Natural killer cell (primary cell): ENCODE measurements around the gene MAP3K15. TPM values are rescaled to one million over a fixed set of nuclear protein-coding genes. Genes with fewer than 3 reads are reported as not detected.

ENCODE experiments used
- ATAC-seq, 3 donors: fragments of 150-1000 bp in 2 of 3; fragments of 200-7000 bp in 1 of 3; cut with Tn5 transposase; 1 replicate in 1 of 3; 2 replicates in 2 of 3; pipeline ENCODE4 v1.10.0; 2021; ENCODE audit warnings: mild to moderate bottlenecking in 2 of 3, moderate library complexity in 2 of 3
- DNase-seq, 2 donors: peaks; one replicate each; pipeline versions ENCODE4 v3.0.0 to v3.0.0-alpha.2; 2013 to 2021; ENCODE audit warnings: mixed read lengths in 1 of 2
- H3K27ac ChIP-seq: one replicate; pipeline ENCODE4 v1.5.1; 2013; ENCODE audit warnings: mild to moderate bottlenecking, low read length
- H3K27me3 ChIP-seq: one replicate; pipeline ENCODE4 v1.6.1; 2013; ENCODE audit warnings: low read length; ENCODE audit not compliant: control insufficient read depth, insufficient read depth
- H3K36me3 ChIP-seq: one replicate; pipeline ENCODE4 v1.6.1; 2013; ENCODE audit warnings: low read length; ENCODE audit not compliant: control insufficient read depth, insufficient read depth
- H3K4me1 ChIP-seq: one replicate; pipeline ENCODE4 v1.6.1; 2013; ENCODE audit warnings: low read length; ENCODE audit not compliant: control insufficient read depth, insufficient read depth
- H3K4me3 ChIP-seq: one replicate; pipeline ENCODE4 v1.5.1; 2013; ENCODE audit warnings: low read length
- H3K9me3 ChIP-seq: one replicate; pipeline ENCODE4 v1.6.1; 2013; ENCODE audit warnings: low read length; ENCODE audit not compliant: control insufficient read depth, insufficient read depth
- H3K27ac Mint-ChIP-seq, 2 donors: one replicate each; pipeline ENCODE4 v1.8.0; 2022; ENCODE audit warnings: mild to moderate bottlenecking in 2 of 2, mixed read lengths in 2 of 2, moderate library complexity in 1 of 2
- H3K27me3 Mint-ChIP-seq, 2 donors: one replicate each; pipeline ENCODE4 v1.8.0; 2022; ENCODE audit warnings: low read depth in 2 of 2, mixed read lengths in 2 of 2
- H3K36me3 Mint-ChIP-seq: one replicate; pipeline ENCODE4 v1.8.0; 2022; ENCODE audit warnings: mixed read lengths
- H3K4me1 Mint-ChIP-seq, 2 donors: one replicate each; pipeline ENCODE4 v1.8.0; 2022; ENCODE audit warnings: mixed read lengths in 2 of 2
- H3K4me3 Mint-ChIP-seq: one replicate; pipeline ENCODE4 v1.8.0; 2022; ENCODE audit warnings: mild to moderate bottlenecking, moderate library complexity, mixed read lengths
- H3K9me3 Mint-ChIP-seq, 2 donors: one replicate each; pipeline ENCODE4 v1.8.0; 2022; ENCODE audit warnings: mixed read lengths in 2 of 2
- WGBS: methylation state at CpG from one replicate; pipeline ENCODE4 v1.1.7; 2013; ENCODE audit warnings: missing lambda C conversion rate; ENCODE audit not compliant: insufficient coverage; 5-methylcytosine and 5-hydroxymethylcytosine counted together
- intact Hi-C: fragments of 100-400 bp; cut with micrococcal nuclease; formaldehyde crosslinking; loops from one replicate; pipeline ENCODE4 v1.14.2; 2022
- total RNA-seq, 4 donors: library from RNA; stranded (reverse); fragments of 120-200 nt in 1 of 4; gene quantifications; one replicate each; pipeline versions ENCODE4 v1.2.3 to v1.2.4, GENCODE V29; 2013 to 2022
- TF ChIP-seq, protein P1 (sequence below): fragments of 200-600 bp; IDR thresholded peaks from one replicate; pipeline ENCODE4 v1.8.0; 2022; ENCODE audit warnings: antibody characterized with exemption

Gene MAP3K15, protein sequence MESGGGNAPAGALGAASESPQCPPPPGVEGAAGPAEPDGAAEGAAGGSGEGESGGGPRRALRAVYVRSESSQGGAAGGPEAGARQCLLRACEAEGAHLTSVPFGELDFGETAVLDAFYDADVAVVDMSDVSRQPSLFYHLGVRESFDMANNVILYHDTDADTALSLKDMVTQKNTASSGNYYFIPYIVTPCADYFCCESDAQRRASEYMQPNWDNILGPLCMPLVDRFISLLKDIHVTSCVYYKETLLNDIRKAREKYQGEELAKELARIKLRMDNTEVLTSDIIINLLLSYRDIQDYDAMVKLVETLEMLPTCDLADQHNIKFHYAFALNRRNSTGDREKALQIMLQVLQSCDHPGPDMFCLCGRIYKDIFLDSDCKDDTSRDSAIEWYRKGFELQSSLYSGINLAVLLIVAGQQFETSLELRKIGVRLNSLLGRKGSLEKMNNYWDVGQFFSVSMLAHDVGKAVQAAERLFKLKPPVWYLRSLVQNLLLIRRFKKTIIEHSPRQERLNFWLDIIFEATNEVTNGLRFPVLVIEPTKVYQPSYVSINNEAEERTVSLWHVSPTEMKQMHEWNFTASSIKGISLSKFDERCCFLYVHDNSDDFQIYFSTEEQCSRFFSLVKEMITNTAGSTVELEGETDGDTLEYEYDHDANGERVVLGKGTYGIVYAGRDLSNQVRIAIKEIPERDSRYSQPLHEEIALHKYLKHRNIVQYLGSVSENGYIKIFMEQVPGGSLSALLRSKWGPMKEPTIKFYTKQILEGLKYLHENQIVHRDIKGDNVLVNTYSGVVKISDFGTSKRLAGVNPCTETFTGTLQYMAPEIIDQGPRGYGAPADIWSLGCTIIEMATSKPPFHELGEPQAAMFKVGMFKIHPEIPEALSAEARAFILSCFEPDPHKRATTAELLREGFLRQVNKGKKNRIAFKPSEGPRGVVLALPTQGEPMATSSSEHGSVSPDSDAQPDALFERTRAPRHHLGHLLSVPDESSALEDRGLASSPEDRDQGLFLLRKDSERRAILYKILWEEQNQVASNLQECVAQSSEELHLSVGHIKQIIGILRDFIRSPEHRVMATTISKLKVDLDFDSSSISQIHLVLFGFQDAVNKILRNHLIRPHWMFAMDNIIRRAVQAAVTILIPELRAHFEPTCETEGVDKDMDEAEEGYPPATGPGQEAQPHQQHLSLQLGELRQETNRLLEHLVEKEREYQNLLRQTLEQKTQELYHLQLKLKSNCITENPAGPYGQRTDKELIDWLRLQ (N-terminal part only)
- total RNA-seq, result under 1 TPM in 1 of 3 donors, not detected in 2; 0.18 TPM
- 0.07 TPM for total RNA-seq (2013)

DNA sequence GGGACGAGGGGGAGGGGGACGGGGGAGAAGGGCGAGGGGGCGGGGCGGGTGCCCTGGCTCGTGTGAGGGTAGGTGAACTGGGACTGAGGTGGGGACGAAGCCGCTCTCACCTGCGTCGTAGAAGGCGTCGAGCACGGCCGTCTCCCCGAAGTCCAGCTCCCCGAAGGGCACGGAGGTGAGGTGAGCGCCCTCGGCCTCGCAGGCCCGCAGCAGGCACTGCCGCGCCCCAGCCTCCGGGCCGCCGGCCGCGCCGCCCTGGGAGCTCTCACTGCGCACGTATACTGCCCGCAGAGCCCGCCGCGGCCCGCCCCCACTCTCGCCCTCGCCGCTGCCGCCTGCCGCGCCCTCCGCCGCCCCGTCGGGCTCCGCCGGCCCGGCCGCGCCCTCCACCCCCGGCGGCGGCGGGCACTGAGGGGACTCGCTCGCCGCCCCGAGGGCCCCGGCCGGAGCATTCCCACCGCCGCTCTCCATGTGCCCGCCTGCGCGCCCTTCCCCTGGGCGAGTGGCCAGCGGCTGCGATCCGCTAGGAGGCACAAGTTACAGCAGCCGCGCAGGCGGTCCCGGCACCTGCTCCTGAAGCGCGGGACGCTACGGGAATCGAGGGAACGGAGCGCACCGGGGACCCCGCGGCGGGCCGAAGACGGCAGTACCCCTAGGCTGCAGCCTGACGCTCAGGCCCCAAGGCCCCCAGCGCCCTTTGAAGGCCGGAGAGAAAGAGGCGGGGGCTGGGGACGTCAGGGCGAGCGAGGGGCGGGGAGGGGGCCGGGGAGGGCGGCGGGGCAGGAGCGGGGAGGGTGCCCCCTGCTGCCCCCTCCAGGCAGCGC, at the start of gene MAP3K15:
TSS of gene MAP3K15 (minus strand) at position 718 of the 824 bp plus-strand sequence. CDS start at position 471, 247 bp downstream.
- H3K4me1 Mint-ChIP-seq, result no peaks in the 10 kb centered on the region
- no peak within 1 kb of the TSS for H3K4me3 ChIP-seq
- peaks cover 5% of the 10 kb centered on the region for H3K4me1 ChIP-seq
- H3K27me3 Mint-ChIP-seq, result peaks cover 8 to 11% of the 10 kb centered on the region in 2 donors
- TF ChIP-seq, protein P1, sequence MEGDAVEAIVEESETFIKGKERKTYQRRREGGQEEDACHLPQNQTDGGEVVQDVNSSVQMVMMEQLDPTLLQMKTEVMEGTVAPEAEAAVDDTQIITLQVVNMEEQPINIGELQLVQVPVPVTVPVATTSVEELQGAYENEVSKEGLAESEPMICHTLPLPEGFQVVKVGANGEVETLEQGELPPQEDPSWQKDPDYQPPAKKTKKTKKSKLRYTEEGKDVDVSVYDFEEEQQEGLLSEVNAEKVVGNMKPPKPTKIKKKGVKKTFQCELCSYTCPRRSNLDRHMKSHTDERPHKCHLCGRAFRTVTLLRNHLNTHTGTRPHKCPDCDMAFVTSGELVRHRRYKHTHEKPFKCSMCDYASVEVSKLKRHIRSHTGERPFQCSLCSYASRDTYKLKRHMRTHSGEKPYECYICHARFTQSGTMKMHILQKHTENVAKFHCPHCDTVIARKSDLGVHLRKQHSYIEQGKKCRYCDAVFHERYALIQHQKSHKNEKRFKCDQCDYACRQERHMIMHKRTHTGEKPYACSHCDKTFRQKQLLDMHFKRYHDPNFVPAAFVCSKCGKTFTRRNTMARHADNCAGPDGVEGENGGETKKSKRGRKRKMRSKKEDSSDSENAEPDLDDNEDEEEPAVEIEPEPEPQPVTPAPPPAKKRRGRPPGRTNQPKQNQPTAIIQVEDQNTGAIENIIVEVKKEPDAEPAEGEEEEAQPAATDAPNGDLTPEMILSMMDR, result no peak
- H3K9me3 ChIP-seq, result no peaks in the 10 kb centered on the region
- intact Hi-C loops, result no loop called here
- DNase-seq, result peak in 1 of 2 donors; percentile 19
- peak within 1 kb of the TSS; percentile 69 for H3K4me3 Mint-ChIP-seq
- WGBS, result 4% methylated on average over 84 of the region's 100 CpGs
- no peak within 1 kb of the TSS for H3K27ac Mint-ChIP-seq
- no peaks in the 10 kb centered on the region for H3K36me3 ChIP-seq
- ATAC-seq, result peak; percentile 41 to 71 (median 49)
- H3K27me3 ChIP-seq, result peaks cover 2% of the 10 kb centered on the region
- no peak within 1 kb of the TSS for H3K27ac ChIP-seq
- no peaks in the 10 kb centered on the region for H3K9me3 Mint-ChIP-seq
- no peaks in the 10 kb centered on the region for H3K36me3 Mint-ChIP-seq

DNA sequence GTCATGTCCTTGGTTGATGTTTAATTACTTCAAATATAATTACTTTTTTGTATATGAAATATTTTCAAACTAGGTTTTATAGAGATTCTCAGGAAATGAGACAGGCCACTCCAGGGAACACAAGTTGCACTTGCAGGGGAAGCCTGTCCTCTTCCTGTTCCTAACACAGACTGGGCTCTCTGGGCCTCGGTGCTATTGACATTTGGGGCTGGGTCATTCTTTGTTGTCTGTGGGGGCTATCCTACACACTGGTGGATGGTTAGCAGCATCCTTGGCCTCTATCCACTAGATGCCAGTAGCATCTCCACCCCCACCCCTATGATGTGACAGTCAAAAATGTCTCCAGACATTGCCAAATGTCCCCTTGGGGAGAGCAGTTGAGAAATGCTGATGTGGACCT, 49.3 kb upstream of the MAP3K15 start:
- H3K27ac ChIP-seq, result no peak overlapping the region
- H3K27me3 Mint-ChIP-seq, result no peaks in the 10 kb centered on the region
- no peaks in the 10 kb centered on the region for H3K36me3 Mint-ChIP-seq
- H3K9me3 ChIP-seq, result no peaks in the 10 kb centered on the region
- peaks cover 4% of the 10 kb centered on the region for H3K36me3 ChIP-seq
- peaks cover 10% of the 10 kb centered on the region for H3K4me1 ChIP-seq
- H3K4me3 Mint-ChIP-seq, result no peak overlapping the region
- no peak for ATAC-seq
- peaks cover 0 to 8% of the 10 kb centered on the region in 2 donors for H3K4me1 Mint-ChIP-seq
- H3K4me3 ChIP-seq, result no peak overlapping the region
- no peaks in the 10 kb centered on the region for H3K9me3 Mint-ChIP-seq
- TF ChIP-seq, protein P1, result no peak
- no peak for DNase-seq
- H3K27me3 ChIP-seq, result no peaks in the 10 kb centered on the region
- H3K27ac Mint-ChIP-seq, result no peak overlapping the region
- intact Hi-C loops, result no loop called here
- no CpG with 5 or more reads among the region's 1 CpG for WGBS

DNA sequence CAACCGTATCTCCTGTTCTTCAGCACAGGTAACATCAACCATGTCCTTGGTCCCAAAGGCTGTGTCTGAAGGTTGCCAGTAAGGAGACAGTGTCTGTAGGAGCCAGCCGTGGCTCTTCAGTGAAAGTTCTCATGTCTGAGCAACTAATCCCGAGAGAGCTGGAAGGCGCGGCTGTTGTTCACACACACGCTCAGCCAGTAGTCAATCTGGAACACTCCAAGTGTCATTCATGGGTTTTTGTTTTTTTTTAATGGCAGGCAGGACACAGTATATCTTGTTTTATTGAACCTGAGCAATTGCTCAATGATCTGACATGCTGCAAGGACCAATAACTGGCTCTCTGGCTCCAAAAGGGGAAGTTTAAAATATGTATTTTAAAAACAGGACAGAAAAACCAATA, 48.4 kb upstream of the MAP3K15 start:
- Histone ChIP-seq H3K27ac (no peak overlapping the region), H3K9me3 (no peaks in the 10 kb centered on the region), H3K4me3 (no peak overlapping the region), H3K4me1 (peaks cover 10% of the 10 kb centered on the region), H3K36me3 (peaks cover 3% of the 10 kb centered on the region), H3K27me3 (no peaks in the 10 kb centered on the region)
- DNase-seq, result no peak
- no peaks in the 10 kb centered on the region for H3K27me3 Mint-ChIP-seq
- 82% methylated on average over 6 of the region's 6 CpGs for WGBS
- no peak overlapping the region for H3K4me3 Mint-ChIP-seq
- H3K4me1 Mint-ChIP-seq, result peaks cover 0 to 8% of the 10 kb centered on the region in 2 donors
- no peak for ATAC-seq
- no peaks in the 10 kb centered on the region for H3K9me3 Mint-ChIP-seq
- intact Hi-C loops, result no loop called here
- TF ChIP-seq, protein P1, result no peak
- H3K36me3 Mint-ChIP-seq, result no peaks in the 10 kb centered on the region
- H3K27ac Mint-ChIP-seq, result no peak overlapping the region
